ENCODE measurements around the gene HDAC11. TPM values are rescaled to one million over a fixed set of nuclear protein-coding genes. Genes with fewer than 3 reads are reported as not detected.

HDAC11 gene
- total RNA-seq, 2 experiments from 2014 or later, result 1.8 to 2.0 TPM

GRCh38 chr3:13547591-13548371 lies 67.7 kb downstream of the HDAC11 start:
- intact Hi-C loops (cut with micrococcal nuclease), result no loop called here
- Mint-ChIP-seq H3K9me3 (no peaks in the 10 kb centered on the region), H3K36me3 (ENCODE audit: low read depth) (no peaks in the 10 kb centered on the region), H3K27me3 (peaks cover 23% of the 10 kb centered on the region), H3K4me1 (ENCODE audit: low read depth) (peaks cover 51% of the 10 kb centered on the region), H3K27ac (no peak overlapping the region), H3K4me3 (peak overlapping the region; percentile 34)
- no peak for DNase-seq
- no peak for ATAC-seq
- ChIA-PET CTCF (interaction anchor here (0.9 kb wide), 1 partner anchor 109 kb away, joined by 4 read pairs; no protein-coding TSS in a partner anchor), POLR2A (interaction anchor here (1.5 kb wide), 1 partner anchor 10 kb away, joined by 5 read pairs; no protein-coding TSS in a partner anchor)
- TF ChIP-seq CTCF (IDR thresholded peaks at IDR 0.05), result no peak

- TF ChIP-seq CTCF (IDR thresholded peaks at IDR 0.05), result no peak
- CTCF ChIA-PET, result interaction anchor here (1.0 to 2.7 kb wide), 2 partner anchors 52 to 99 kb away, joined by 3 to 10 read pairs; no protein-coding TSS in a partner anchor
- peak within 1 kb of the TSS; percentile 28 for H3K27ac Mint-ChIP-seq
Measured at GRCh38 chr3:13548696-13549622, 68.9 kb downstream of the HDAC11 start, which contains the start of gene FBLN2. Gene FBLN2, plus strand, starts transcription at chr3:13549125. Its CDS starts 21,231 bp downstream, at chr3:13570356.

GRCh38 chr3:13549623-13550422 lies 69.7 kb downstream of the HDAC11 start:
- H3K27ac Mint-ChIP-seq, result peak overlapping the region; percentile 28
- DNase-seq (peak; percentile 77), ATAC-seq (peak; percentile 52)
- H3K9me3 Mint-ChIP-seq, result no peaks in the 10 kb centered on the region
- no peak for TF ChIP-seq CTCF (IDR thresholded peaks at IDR 0.05)
- ChIA-PET POLR2A (interaction anchor here (0.6 to 1.2 kb wide), 4 partner anchors 9 to 1840 kb away, joined by 3 to 4 read pairs (median 4); no protein-coding TSS in a partner anchor), CTCF (interaction anchor here (0.7 to 2.7 kb wide), 4 partner anchors 16 to 98 kb away, joined by 3 to 10 read pairs (median 3); no protein-coding TSS in a partner anchor)
- intact Hi-C loops (cut with micrococcal nuclease), result no loop called here
- H3K36me3 Mint-ChIP-seq (ENCODE audit: low read depth), result no peaks in the 10 kb centered on the region
- H3K4me1 Mint-ChIP-seq (ENCODE audit: low read depth), result peaks cover 57% of the 10 kb centered on the region
- peaks cover 24% of the 10 kb centered on the region for H3K27me3 Mint-ChIP-seq
- H3K4me3 Mint-ChIP-seq, result peak overlapping the region; percentile 65

More at GRCh38 chr3:13548696-13549622, 68.9 kb downstream of the HDAC11 start, which contains the start of gene FBLN2:
- intact Hi-C loops (cut with micrococcal nuclease), result no loop called here
- ATAC-seq, result peak; percentile 13
- no peaks in the 10 kb centered on the region for H3K36me3 Mint-ChIP-seq (ENCODE audit: low read depth)
- H3K27me3 Mint-ChIP-seq, result peaks cover 24% of the 10 kb centered on the region
- no peaks in the 10 kb centered on the region for H3K9me3 Mint-ChIP-seq
- POLR2A ChIA-PET, result interaction anchor here (0.6 to 1.5 kb wide), 6 partner anchors 8 to 1841 kb away, joined by 3 to 5 read pairs (median 4); no protein-coding TSS in a partner anchor
- H3K4me1 Mint-ChIP-seq (ENCODE audit: low read depth), result peaks cover 59% of the 10 kb centered on the region
- no peak for DNase-seq
- peak within 1 kb of the TSS; percentile 65 for H3K4me3 Mint-ChIP-seq

DNA sequence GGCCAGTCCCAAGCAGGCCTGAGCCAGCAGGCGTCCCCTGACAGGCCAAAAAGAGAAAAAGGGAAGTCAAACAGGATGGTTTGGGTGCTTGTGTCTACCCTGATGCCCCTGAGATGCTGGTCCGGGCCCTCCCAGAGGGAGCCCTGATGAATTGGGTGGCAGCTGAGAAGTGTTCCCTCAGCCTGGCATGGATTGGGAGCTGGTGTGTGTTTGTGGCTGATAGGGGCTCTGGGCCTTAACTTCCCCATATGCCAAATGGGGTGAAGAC lies 70.3 kb downstream of the HDAC11 start:
- no peaks in the 10 kb centered on the region for H3K36me3 Mint-ChIP-seq (ENCODE audit: low read depth)
- ChIA-PET POLR2A (interaction anchor here (1.0 kb wide), 1 partner anchor 22 kb away, joined by 3 read pairs; no protein-coding TSS in a partner anchor), CTCF (interaction anchor here (0.7 to 2.7 kb wide), 5 partner anchors 9 to 97 kb away, joined by 3 to 10 read pairs (median 3); no protein-coding TSS in a partner anchor)
- DNase-seq (no peak), ATAC-seq (no peak)
- no peak for TF ChIP-seq CTCF (IDR thresholded peaks at IDR 0.05)
- peaks cover 20% of the 10 kb centered on the region for H3K27me3 Mint-ChIP-seq
- H3K4me3 Mint-ChIP-seq, result peak overlapping the region; percentile 65
- intact Hi-C loops (cut with micrococcal nuclease), result no loop called here
- no peaks in the 10 kb centered on the region for H3K9me3 Mint-ChIP-seq
- H3K27ac Mint-ChIP-seq, result no peak overlapping the region
- peaks cover 51% of the 10 kb centered on the region for H3K4me1 Mint-ChIP-seq (ENCODE audit: low read depth)

All from activated CD8-positive, alpha-beta T cell treated with anti-CD3 and anti-CD28 coated beads for 36 hours (primary cell).